ENCODE measurements around the gene GPR176. TPM values are rescaled to one million over a fixed set of nuclear protein-coding genes. Genes with fewer than 3 reads are reported as not detected.
A peak's percentile ranks its signal among the peaks of the same experiment; 100 is the strongest.

Gene GPR176
- total and polyA plus RNA-seq, 8 donors: 0.16 to 6.8 (median 0.81) TPM

- Histone ChIP-seq H3K27ac (no peak overlapping the region), H3K9me3 (no peaks in the 10 kb centered on the region), H3K36me3 (no peaks in the 10 kb centered on the region), H3K4me3 (no peak overlapping the region), H3K27me3 (no peaks in the 10 kb centered on the region), H3K4me1 (peaks cover 9 to 17% (median 14%) of the 10 kb centered on the region in 3 donors)
- ATAC-seq (no peak), FAIRE-seq (no peak), DNase-seq (no peak)
- intact Hi-C loops (cut with DNase I): no loop called here
- 87 to 90% methylated on average over 5 of the region's 5 CpGs for WGBS, 2 donors
- TF ChIP-seq CTCF (IDR thresholded peaks at IDR 0.05): no peak
Measured at GRCh38 chr15:39937696-39938095, 17.6 kb upstream of the GPR176 start.

DNA sequence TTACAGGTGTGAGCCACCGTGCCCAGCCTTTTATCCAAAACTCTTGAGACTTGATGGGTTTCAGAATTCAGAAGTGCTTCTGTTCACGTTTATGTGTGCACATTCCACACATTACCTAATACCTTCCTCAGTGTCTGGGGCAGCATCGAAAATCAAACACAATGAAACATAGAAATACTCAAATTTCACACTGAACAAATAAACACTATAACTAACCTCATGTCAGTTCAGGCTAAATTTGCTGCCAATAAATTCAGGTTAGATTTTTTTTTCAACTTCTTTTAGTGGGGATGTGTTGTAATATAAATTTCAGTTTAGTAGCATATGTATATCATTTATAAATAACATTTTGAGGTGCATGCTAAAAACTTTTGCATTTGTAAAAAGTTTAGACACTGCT is 16.6 kb upstream of the GPR176 start:
- Histone ChIP-seq H3K9me3 (no peaks in the 10 kb centered on the region), H3K27ac (no peak overlapping the region), H3K36me3 (no peaks in the 10 kb centered on the region), H3K4me3 (no peak overlapping the region), H3K4me1 (peaks cover 9 to 17% (median 14%) of the 10 kb centered on the region in 3 donors), H3K27me3 (no peaks in the 10 kb centered on the region)
- 53 to 59% methylated on average over 3 of the region's 3 CpGs for WGBS, 2 donors
- no peak for TF ChIP-seq CTCF (IDR thresholded peaks at IDR 0.05)
- ATAC-seq (no peak), DNase-seq (no peak), FAIRE-seq (no peak)
- intact Hi-C loops (cut with DNase I): no loop called here

- intact Hi-C loops (cut with DNase I): no loop called here
- no peak for DNase-seq
- peaks cover 9 to 17% (median 14%) of the 10 kb centered on the region in 3 donors for H3K4me1 ChIP-seq
- no peak for TF ChIP-seq CTCF (IDR thresholded peaks at IDR 0.05)
- WGBS, 2 donors: 97% methylated on average over 7 of the region's 7 CpGs
- H3K27ac ChIP-seq: no peak overlapping the region
- no peak for ATAC-seq
- FAIRE-seq: no peak
- H3K9me3 ChIP-seq: no peaks in the 10 kb centered on the region
- no peaks in the 10 kb centered on the region for H3K27me3 ChIP-seq
- H3K4me3 ChIP-seq: no peak overlapping the region
- H3K36me3 ChIP-seq: no peaks in the 10 kb centered on the region
Measured at GRCh38 chr15:39936187-39936586, 16.1 kb upstream of the GPR176 start.

- no peaks in the 10 kb centered on the region for H3K36me3 ChIP-seq
- no peaks in the 10 kb centered on the region for H3K27me3 ChIP-seq
- no peak for DNase-seq
- H3K27ac ChIP-seq: no peak overlapping the region
- no peak for FAIRE-seq
- H3K4me3 ChIP-seq: no peak overlapping the region
- H3K4me1 ChIP-seq: peaks cover 9 to 17% (median 14%) of the 10 kb centered on the region in 3 donors
- no peak for TF ChIP-seq CTCF (IDR thresholded peaks at IDR 0.05)
- no peak for ATAC-seq
- WGBS, 2 donors: 80 to 85% methylated on average over 4 of the region's 4 CpGs
- no peaks in the 10 kb centered on the region for H3K9me3 ChIP-seq
- intact Hi-C loops (cut with DNase I): no loop called here
Measured at GRCh38 chr15:39935241-39935640, 15.2 kb upstream of the GPR176 start.

DNA sequence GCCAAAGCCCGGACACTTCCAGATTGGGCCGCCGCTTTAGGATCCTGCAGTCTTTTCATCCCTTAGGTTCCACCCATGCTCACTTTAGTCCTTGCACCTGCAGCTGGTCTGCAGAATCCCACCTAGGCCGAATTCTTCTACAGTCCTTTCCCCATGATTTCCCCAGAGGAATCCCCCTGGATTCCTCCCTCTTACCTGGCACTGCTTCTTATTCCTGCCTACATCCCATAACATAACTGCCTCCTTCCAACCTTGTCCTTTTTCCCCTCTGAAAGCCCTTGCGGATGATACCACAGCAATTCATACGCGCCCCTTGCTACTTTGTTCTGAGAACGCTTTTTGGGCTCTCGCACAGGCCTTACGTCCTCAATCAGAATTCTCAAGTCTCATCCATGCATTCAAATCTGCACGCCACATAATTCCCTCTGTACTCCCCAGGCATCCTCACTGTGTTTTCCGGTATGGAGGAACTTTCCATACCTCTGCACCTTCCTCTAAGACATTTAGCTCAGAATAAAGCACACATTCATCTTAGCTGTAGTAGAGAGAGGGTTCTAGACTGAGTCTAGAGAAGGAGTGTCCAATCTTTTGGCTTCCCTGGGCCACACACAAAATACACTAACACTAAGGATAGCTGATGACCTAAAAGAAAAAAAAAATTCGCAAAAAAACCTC is 14.5 kb upstream of the GPR176 start:
- FAIRE-seq (no peak), DNase-seq (no peak), ATAC-seq (peak; percentile 13 to 15 (median 14))
- Histone ChIP-seq H3K36me3 (no peaks in the 10 kb centered on the region), H3K4me1 (peaks cover 9 to 17% (median 14%) of the 10 kb centered on the region in 3 donors), H3K27ac (peak overlapping the region; percentile 47 to 88 (median 78)), H3K4me3 (peak overlapping the region; percentile 58 to 80 (median 68)), H3K9me3 (no peaks in the 10 kb centered on the region), H3K27me3 (no peaks in the 10 kb centered on the region)
- intact Hi-C loops (cut with DNase I): no loop called here
- TF ChIP-seq CTCF (IDR thresholded peaks at IDR 0.05): no peak
- 10 to 16% methylated on average over 13 of the region's 13 CpGs for WGBS, 2 donors
